GM19372 (cell line): Measurements from ENCODE around the gene CREG1.
A peak's percentile ranks its signal among the peaks of the same experiment; 100 is the strongest.
"Not testable (repeated sequence)": the region's sequence is repeated elsewhere in the genome, so short reads cannot be mapped to it uniquely, and the experiment has no call there.

Source experiments
- ATAC-seq: cut with Tn5 transposase; IDR thresholded peaks from one replicate; pipeline ENCODE4 v1.9.1; 2021; ENCODE audit warnings: mild to moderate bottlenecking, low read depth, moderate library complexity; ENCODE audit not compliant: unreplicated experiment

Gene CREG1

DNA sequence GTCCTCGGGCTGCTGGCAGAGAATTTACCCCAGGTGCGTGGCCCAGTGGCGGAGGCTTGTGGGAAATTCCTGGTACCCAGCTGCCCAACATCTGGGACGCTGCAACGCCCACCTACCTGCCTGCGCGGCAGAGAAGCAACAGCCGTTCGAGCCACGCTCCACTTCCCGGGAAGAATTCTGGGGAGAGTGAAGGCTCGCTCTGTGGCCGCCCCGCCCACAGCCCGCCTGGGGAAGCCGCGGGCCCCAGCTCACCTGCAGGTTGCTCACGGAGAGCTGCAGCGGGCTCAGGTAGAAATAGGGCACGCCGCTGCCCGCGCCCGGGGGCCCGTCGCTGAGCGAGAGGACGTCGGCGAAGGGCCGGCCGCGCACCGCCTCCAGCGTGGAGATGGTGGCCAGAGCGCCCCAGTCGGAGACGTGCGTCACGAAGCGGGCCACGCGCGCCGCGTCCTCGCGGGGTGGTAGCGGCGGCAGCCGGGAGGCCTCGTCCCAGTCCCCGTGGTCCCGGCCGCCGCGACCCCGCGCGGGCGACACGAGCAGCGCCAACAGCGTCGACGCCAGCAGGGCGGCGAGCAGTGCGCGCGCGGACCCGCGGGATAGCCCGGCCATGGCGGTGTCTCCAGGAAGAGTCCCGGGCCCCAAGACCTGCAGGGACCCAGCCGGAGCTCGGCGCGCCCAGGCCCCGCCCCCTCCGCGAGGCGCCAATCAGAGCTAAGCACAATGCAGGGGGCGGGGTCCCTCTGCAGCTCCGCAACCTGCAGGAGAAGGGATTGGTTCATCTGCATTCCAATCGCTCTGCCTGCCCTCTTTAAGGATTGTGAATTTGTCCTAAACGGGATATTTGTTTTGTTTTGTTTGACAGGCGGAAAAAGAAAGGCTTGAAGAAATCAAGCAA, at the start of gene CREG1:
Gene CREG1 (minus strand): TSS at position 627 of the 892 bp plus-strand sequence.
- ATAC-seq, result peak; percentile 98

DNA sequence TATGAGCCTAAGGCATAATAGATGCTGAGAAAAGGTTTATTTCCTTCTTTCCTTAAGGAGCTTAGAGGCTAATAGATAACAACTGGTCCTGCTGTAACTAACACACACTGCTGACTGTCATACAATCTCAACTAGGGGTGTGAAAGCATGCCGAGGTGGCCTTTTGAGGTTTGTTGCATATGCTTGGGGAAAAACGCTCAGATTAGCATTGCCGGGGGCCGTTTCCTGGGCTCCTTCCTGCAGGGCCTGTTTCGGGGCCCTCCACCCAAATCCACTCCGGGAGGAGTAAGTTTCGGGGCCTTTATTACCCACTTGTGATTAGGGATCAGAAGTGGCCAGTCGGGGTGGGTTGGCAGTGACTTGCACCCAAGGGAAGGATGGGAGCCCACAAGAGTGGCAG, 49.3 kb upstream of the CREG1 start:
- no peak for ATAC-seq

GRCh38 chr1:167601442-167602383, 48.2 kb upstream of the CREG1 start:
- ATAC-seq, result no peak

DNA sequence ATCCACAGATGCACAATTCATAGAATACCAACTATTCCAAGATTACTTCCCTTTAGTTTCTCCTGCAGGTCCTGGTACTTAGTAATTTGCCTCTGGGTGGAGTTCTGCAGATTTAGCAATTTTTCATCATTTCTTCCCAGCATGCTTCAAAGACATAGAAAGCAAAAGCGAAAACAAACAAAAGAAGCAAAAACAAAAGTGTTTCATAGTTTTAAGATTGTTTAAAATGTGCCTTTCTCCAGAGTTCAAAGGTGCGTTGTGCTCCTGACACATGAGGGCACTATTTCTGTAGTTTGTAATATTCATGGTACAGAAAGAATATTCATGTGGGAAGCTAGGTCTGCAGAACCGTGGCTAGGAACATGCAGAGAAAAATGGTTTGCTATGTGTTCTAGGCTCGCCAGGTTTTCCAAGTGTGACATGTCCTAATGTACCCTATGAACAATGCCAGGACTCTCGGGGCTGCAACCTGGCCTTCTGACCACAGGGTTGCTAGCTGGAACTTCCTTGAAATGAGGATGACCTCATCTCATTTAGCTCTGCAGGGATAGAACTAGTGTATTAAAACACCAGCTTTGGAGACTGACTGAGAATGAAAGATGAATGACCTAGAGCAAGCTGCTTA, 46.5 kb upstream of the CREG1 start:
- ATAC-seq, result no peak

- ATAC-seq, result no peak
These were observed 41.3 kb upstream of the CREG1 start for GRCh38 chr1:167594822-167595221.

DNA sequence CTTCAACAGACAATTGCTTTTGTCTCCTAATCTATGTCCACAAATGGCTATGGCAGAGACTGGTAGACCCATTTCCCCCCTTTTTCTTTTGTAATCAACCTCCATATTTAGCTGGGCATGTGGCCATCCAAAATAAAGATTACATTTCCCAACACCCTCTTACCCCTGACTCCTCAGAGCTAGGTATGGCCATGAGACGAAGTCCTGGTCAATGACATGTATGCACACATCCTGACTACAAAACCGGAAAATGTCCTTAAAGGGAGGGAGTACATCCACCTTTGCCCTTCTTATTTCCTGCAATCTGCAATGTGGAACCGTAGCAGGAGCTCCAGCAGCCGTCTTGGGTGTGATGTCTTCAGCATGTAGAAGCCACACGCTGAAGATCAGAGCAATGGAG, 40.3 kb upstream of the CREG1 start:
- no peak for ATAC-seq

DNA sequence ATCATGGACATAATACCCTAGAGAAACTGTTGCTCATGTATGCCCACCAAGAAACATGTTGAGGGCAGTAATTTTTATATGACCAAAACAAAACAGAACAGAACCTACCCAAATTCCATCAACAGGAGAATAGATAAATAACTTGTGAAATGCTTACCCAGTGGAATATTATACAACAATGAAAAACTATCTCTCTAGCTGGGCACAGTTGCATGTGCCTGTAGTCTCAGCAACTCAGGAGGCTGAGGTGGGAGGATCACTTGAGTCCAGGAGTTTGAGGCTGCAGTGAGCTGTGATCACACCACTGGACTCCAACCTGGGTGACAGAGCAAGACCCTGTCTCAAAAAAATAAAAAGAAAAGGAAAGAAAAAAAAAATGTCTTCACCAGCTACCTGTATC, 38.9 kb upstream of the CREG1 start:
- ATAC-seq, result no peak

DNA sequence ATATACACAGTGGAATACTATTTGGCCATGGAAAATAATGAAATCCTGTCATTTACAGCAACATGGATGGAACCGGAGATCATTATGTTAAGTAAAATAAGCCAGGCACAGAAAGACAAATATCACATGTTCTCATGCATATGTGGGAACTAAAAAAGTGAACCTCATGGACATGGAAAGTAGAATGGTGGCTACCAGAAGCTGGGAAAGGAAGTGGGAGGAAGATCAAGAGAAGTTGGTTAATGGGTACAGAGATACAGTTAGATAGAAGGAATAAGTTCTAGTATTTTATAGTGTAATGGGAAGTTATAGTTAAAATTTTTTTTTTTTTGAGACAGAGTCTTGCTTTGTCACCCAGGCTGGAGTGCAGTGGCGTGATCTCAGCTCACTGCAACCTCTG, 34.8 kb upstream of the CREG1 start:
- no peak for ATAC-seq

DNA sequence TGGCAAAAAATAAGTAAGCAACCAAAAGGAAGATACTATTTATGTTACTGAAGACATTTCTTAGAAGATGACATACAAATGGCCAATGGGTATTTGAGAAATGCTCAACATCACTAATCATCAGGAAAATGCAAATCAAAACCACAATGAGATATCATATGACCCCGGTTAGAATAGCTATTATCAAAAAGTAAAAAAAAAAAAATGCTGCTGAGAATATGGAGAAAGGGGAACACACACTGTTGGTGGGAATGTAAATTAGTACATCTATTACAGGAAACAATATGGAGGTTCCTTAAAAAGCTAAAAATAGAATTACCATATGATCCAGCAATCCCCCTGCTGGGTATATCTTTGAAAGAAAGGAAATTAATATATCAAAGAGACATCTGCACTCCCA, 34.3 kb upstream of the CREG1 start:
- ATAC-seq, result no peak

DNA sequence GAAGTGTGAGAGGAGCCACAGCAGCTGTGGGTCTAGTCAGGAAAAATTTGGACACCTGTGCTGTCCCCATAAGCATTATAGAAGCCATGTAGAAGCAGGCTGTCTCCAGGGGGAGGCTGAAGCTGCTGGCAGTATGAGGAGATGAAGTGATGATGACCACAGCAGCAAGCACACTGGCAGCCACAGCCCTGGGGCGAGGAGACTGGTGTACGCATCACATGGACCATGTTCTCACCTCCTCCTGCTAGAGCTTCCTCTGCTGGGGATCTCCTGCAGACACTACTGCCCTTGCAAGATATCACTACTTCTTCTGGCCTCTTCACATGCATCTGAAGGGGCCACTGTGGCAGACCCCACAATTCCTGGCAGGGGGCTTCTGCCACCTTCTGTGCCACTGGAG, 33.8 kb upstream of the CREG1 start:
- no peak for ATAC-seq

DNA sequence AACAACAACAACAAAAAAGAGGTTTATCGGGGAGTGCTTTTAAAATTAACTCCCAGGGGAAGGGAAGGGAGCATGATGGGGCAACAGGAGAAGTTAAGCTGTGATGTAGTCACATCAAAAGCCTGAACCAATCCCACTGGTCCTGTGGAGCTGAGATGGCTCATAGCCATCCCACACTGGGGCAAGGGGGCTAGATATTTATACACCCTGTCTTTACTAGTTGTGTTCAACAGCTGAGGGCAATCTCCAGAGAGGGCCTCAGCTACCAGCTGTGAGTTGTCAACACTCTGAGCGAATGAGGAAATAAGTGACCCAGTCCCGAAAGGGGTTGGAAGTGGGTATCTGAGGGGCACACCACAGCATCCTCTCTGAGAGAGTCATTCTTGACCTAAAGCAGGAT, 31.0 kb upstream of the CREG1 start:
- ATAC-seq, result no peak

GRCh38 chr1:167582722-167583121, 29.2 kb upstream of the CREG1 start:
- ATAC-seq, result no peak

- no peak for ATAC-seq
These were observed 28.5 kb upstream of the CREG1 start for GRCh38 chr1:167582064-167582463.

DNA sequence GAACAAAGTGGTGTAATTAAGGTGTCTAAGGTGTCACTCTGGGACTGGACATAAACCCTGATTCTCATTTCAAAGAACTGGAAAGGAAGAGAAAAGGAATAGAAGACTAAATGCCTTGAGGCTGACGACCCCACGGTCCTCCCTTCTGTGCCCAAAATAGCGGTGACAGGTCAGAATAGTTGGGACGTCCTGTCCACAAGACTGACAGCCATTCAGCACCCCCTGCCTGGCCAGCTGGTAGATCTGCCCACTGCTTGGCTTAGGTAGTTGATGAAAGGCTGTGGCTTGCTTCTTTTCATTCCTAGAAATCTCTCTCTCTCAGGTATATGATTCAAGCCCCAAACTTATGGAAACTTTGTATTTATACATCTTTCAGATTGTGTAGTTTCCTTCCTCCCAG, 26.4 kb upstream of the CREG1 start:
- ATAC-seq, result no peak

DNA sequence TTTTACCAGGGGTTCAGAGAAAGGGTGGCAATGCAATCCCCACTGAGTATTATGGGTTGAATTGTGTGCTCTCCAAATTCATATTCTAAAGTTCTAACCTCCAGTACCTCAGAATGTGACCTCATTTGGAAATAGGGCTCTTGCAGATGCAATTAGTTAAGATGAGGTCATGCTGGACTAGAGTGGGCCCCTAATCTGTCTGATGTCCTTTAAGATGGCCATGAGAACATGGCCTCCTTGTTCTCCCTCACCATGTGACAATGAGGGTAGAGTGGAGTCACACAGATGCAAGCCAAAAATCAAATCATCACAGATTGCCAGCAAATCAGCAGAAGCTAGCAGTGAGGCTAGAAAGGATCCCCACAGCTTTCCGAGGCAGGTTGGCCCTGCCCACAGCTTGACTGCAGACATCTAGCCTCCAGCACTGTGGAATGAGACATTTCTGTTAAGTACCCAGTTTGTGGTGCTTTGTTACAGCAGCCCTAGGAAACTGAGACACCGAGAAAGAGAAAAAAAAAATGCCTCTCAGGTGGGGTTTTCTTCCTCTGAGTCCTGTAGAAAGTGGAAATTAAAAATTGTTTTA, 25.5 kb upstream of the CREG1 start:
- no peak for ATAC-seq

DNA sequence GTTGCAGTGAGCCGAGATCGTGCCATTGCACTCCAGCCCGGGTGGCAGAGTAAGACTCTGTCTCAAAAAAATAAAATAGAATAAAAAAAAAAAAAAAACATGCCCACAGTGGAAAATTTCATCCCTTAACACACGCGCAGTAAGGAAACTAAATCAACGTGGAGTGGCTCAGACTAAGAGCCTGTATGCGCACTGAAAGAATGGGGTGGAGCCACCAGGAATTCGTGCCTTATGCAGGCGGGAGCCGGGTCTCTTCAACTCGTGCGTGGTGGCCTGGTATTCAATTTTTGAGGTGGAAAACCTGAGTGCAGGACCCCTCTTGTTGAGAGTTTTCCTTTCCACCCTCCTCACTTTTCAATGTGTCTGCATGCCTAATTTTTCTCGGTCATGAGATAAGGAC, 22.1 kb upstream of the CREG1 start:
- no peak for ATAC-seq

DNA sequence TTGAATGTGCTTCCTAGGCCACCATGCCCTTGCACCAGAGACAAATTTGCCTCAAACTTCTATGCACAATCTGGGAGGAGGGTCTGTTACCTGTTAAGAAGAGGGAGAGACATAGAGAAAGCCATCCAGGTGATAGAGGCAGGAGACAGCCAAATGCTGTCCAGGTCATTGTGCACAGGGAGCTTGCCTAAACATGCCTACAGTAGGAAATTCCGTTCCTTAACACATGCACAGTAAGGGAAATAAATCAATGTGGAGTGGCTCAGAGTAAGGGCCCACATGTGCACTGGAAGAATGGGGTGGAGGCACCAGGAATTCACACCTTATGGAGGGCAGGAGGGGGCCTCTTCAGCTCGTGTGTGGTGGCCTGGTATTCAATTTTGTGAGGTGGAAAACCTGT, 19.5 kb upstream of the CREG1 start:
- no peak for ATAC-seq

GRCh38 chr1:167570712-167571111, 17.1 kb upstream of the CREG1 start:
- ATAC-seq, result not testable (repeated sequence)

DNA sequence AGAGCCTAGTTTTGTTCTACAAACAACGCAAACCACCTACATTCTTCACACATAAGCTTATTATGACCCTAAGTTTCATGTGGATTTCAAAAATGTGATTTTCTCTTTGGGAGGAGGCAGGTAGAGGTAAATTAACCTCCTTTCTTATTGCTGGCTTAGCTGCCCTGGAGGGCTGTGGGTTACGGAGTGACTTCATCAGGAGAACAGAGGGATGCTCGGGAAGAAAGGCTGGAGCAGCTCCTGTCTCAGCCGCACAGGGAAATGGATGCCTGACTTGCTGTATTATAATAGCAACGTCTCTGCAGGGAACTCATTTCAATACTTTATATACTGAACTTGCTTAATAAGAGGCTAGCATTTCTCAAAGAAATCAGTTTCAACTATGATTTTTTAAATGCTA, 14.1 kb upstream of the CREG1 start:
- no peak for ATAC-seq

DNA sequence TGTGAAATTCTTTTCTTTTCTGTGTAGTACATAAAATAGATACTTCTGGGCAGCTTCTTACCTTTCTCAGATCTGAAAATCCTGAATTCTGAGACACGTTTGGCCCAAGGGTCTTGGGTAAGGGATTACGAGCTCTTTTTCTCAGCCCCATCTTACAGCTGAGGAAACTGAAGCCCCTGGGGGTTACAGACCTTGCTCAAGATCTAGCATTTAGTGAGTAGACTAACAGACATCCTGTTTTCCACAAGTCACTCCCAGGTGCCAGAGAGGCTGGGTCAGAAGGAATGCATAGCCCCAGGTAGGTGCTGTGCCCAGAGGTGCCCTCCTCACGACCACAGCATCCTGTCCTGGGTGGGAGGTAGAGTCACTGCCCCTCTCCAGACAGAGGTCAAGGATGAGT, 13.2 kb upstream of the CREG1 start:
- ATAC-seq, result no peak

DNA sequence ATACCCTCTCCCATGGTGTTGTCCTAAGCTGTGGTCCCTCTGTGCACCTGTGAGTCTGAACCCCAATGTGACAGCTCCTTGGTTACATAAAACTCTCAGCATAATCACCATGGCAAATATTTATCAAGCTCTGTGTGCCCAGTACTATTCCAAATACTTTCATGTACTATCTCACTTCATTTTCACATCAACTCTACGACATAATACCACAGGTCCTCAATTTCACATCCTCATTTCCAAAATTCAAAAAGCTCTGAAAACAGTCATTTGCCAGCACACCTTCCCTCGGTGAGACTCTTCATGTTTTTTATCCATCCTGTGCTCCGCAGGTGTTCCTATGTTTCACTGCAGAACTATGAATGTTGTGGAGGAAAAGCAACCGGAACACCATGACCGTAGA, 12.4 kb upstream of the CREG1 start:
- ATAC-seq, result no peak
